HG03520 (cell line): Measurements from ENCODE around the gene THSD7A.

ENCODE experiments used
- ATAC-seq: cut with Tn5 transposase; IDR thresholded peaks from one replicate; pipeline ENCODE4 v1.9.1; 2021; ENCODE audit warnings: mild to moderate bottlenecking, moderate library complexity; ENCODE audit not compliant: unreplicated experiment

THSD7A gene

DNA sequence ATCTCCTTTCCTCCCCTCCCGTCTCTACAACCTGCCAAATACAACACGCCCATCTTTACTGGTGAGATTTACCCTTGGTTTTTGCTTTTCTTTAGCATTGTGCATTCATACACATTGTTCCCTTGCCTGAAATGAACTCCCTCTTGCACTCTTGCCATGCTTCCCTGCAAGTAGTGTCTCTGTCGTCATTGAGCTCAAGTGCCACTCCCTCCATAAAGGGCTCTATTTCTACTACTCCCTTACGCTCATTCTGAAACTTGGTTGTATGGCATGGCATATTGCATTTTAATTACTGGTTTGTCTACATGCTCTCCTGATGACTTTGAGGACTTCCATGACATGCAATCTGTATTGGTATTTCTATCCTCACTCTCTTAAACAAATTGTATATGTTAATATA is 242.7 kb downstream of the THSD7A start:
- ATAC-seq = no peak

DNA sequence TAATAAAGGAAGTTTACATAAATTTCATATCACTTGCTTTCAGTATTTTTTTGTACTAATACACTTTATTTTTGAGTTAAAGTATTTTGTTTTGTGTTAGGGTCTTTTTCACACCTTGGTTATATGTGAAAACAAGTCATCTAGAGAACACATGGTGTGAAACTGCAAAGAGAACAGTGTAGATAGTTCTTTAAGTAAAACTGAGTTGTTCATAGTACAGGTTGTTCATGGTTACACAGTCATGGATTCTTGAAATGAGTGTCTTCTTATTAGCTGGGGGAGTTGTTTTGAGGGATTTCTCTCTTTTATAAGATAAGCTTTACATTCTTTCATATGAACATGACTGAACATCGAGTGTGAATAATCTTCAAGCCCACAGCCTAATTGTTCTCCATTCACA is 244.2 kb downstream of the THSD7A start:
- ATAC-seq = no peak

DNA sequence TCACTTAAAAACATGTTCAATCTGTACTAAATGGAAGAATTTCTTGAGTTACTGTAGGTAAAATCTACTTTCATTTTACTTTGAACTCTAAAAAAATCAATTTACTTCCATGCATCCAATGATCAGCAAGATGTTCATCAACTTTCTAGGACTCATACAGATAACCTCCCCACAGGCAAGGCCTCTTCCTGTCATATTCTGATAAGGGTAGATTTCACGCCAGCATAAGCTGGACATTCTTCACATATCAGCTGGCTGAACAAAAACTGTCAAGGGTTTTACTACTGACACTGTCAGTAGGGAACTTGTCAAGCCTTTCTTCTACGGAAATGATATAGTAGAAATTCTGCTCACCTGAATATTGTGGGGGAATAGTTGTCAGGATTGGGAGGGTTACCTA is 244.9 kb downstream of the THSD7A start:
- no peak for ATAC-seq

DNA sequence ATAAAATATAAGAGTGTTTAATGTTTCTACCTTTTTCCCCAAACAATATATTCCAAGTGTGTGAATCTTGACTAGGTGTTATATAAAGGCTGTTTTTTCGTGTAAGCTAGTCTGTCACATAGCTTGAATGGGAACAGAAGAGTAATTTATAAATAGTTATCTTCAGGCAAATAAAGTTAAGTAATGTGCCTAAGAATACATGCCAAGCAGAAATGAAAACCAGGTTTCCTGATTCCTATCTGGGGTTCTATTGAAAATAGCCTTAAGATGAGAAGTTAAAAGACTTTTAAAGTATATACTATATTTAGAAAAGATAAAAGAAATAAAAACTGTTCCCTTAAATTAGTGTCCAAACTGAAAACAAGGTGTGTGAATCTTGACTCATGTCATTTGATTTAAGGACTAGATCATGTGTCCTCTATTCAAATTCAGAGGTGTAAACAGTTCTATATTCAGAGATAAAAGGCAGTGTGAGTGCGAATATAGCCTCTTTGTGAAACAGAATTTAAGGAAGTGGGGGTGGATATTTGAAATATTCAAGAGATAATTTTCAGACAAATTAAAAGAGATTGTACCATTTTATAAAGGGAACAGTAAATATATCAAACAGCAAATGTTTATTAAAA is 247.5 kb downstream of the THSD7A start:
- ATAC-seq = no peak

DNA sequence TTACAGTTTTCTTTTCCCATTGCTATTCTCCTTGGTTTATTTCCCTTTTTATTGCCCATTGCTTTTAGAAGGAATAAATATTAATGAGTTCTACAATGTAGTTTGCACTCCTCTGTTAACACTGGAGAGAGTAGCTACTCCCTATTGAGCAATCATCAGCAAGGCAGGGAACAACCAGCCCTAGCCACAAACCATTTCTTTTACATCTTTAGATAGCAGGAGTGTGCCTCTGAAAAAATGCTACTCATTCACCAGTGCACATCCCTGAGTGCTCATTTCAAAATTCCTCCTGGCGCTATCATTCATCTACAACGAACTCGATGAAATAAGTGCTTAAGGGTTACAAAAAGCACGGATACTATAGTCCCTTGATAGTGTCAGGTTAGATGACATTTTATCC is 252.9 kb downstream of the THSD7A start:
- ATAC-seq = no peak

DNA sequence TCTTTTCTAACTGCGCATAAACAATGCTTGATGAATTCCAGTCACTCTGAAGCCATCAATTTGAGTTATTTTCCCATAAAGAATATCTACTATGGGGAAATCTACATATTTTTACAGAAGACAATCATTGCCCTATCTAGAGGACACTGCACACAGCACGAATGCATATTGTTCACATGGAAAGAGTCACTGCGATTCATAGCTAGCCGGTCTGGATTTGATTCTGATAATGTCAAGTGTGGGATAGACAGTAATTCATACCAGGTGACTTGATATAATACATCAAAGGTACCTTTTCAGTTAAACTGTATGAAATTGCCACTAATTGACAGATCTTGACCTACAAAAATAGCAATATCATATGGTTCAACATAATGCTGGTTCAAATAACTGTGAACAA is 255.7 kb downstream of the THSD7A start:
- no peak for ATAC-seq

DNA sequence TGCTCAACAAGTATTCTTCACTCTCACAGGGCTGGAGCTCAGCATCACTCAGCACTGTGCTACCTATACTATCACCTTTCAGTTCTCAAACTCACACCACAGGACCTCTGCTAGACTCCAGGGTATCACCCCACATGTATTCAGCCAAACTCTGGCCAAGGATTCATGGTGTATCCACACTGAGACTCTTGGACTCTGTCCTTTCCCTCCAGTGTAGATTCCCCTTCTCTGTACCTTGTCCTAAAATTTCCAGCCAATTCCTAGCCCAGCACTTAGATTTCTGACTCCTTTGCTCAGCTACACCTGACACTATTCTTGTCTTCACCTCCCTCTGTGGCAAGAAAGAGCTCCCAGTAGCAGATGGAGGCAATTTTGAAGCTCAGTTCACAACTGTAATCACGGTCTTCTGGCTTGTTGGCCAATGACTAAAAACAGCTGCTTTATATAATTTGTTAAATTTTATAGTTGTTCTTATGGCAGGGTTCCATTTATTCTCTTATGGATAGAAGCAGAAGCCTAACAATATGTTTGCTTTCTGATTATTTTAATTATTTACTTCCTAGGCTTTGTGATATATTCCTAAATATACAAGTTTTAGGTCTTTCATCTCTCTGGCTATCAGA is 258.8 kb downstream of the THSD7A start:
- no peak for ATAC-seq

DNA sequence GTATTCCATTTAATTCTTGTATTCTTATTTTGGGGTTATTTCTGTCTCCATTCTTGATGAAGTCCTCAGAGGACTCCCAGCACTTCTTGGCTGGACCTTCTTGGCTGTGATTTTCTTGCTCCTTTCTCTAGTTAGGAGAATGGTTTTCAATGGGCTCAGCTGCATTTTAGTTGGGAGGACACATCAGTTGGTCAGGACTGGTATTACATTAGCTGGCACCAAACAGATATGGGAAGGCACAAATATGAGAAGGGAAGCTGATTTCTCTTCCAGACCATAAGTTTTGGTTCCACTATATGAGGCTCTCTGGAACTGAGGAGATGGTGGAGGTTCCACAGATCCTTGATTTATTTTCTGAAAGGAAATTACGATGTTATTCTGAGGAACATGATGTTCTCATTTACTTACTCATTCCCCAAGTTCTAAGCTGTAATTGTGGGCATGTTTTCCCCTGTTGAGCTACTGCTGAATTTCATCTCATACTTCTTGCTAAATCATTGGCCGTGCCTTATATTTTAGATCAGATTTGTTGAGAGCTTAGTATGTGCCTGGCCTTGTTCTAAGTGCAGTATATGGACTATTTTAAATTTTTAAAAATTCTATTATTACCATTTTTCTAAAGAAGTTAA is 261.0 kb downstream of the THSD7A start:
- ATAC-seq = no peak

DNA sequence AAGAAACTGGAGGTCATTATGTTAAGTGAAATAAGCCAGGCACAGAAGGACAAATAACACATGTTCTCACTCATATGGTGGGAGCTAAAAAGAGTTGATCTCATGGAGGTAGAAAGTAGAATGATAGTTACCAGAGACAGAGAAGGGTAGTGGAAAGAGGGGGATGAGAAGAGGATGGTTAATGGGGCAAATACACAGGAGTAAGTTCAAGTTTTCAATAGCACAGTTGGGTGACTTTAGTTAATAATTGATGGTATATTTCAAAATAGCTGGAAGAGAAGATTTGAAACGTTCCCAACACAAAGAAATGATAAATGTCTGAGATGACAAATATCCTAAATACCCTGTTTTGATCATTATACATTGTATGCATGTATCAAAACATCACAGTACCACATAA is 261.8 kb downstream of the THSD7A start:
- ATAC-seq = no peak

DNA sequence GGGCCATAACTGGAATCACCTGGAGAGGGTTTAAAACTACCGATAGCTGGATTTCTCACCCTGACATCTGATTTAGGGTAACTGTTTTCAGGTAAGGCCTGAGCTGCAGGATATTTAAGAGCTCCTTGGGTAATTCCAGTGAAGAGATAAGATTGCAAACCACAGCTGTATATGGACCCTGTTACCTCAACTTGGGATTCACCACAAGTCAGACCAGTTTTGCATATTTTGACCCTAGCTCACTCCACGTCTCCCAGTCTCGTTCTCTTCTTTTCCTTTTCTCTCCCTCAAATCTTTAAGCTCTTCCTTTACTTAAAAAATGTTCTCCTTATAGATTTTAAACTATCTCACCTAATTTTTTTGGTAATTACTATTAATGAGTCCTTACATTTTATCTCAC is 264.4 kb downstream of the THSD7A start:
- no peak for ATAC-seq

DNA sequence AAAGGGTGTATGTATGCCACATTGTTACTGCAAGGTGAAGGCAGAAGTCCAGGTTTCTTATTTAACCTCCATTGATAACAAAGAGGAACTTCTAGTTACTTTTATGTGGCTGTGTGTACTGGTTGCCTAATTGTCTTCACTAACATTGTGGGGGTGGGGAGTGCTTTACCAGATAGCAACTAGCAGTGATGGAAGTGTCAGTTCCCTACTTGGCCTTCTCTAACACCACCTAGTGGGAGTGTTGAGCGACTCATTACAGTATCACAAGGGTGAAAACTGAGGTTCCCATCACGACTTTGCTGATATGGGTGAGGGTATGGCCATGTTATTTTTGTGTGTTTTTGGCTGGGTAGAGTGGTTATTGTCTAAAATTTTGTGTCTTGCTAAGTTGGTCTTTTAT is 274.4 kb downstream of the THSD7A start:
- ATAC-seq = peak; percentile 96

DNA sequence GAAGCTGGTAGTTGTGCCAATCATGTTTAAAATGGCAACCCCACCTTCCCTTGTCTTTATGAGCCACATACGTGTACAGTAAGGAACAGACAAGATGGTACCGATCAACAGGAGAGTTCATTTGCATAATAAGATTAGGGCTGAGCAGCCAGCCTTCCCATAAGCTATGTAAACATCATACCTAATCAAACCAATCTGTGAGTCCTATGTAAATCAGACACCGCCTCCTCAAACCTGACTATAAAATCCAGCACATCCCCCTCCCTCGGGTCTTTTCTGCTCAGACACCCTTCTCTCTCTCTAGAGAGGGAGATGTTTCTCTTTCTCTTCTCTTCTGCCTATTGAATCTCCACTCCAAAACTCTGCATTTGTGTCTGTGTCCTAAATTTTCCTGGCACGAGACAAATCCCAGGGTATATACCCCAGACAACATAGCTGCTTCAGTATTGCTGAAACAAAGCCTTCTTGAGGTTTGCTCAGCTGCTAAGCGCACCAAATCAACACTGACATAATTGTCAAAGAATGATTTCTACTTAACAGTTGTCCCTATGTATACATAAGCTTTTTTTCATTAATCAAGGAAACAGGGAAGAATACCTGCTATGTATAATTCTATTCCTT is 279.2 kb downstream of the THSD7A start:
- ATAC-seq = no peak

DNA sequence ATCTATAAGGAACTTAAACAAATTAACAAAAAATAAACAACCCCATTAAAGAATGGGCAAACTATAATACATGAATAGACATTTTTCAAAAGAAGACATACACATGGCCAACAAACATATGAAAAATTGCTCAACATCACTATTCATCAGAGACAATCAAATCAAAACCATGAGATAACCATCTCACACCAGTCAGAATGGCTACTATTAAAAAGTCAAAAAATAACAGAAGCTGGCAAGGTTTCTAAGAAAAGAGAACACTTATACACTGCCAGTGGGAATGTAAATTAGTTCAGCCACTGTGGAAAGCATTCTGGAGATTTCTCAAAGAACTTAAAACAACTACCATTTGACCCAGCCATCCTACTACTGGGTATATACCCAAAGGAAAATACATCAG is 280.5 kb downstream of the THSD7A start:
- no peak for ATAC-seq

DNA sequence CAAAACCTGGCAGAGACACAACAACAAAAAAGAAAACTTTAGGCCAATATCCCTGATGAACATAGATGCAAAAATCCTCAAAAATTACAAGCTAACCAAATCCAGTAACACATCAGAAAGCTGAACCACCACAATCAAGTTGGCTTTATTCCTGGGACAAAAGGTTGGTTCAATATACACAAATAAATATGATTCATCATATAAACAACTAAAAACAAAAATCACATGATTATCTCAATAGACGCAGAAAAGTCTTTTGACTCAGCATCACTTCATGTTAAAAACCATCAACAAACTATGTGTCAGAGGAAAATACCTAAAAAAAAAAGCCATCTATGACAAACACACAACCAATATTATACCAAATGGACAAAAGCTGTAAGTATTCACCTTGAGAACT is 283.5 kb downstream of the THSD7A start:
- ATAC-seq = no peak

DNA sequence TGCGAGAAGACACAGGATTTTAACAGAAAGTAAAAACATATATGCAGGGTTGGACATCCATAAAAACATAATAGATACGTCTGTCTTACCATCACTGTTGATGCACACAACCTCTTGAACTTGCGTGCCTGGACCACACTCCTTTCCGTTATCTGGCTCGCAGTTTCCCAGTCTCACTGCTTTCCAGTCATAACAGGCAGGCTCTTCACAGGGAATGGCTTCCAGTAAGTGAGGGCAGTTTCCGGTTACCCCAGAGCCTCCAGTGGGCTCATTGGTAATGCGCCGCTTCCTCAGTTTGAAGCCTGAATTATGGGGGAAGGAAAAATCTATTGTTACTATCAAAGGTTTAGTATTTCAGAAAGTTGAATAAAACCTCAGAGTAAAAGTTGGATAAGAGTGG is 290.7 kb downstream of the THSD7A start:
- ATAC-seq = no peak

DNA sequence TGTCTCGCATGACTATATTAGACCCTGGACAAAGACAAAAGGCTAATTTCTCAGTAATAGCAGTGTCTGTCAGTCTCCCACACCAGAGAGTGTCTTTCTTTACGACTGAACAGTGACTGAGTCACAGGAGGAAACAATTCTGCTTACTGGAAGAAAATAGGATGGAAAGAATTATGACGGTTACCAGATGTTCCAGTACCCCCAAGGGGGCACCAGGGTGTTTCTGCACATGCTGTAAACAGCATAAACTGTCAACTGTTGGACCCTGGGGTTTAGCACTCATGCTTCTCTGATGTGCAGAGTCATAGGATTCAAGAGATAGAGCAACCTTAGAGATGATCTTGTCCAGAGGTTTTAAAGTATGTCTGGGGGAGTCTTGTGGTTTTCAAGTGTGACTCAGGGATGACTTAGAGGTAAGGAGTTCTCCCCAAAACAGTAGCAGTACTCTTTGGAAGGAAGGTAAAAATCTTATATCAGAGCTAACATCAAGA is 291.7 kb downstream of the THSD7A start:
- no peak for ATAC-seq

DNA sequence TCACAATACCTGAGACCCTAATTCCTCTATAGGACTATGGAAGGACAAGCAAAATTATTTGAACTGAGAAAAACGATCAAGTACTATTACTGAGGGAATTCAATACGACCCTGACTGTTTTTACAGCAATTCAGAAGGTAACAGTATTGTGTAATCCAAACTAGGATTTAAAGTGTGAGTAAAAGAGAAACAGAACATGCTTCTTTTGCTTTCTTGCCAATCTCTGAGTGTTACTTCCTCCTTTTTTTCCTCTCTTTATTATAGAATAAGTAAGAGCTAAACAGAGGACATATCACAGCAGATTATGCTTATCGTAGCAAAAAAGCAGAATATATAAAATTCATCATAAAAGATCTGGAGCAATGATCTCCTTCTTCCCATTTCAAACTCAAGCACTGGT is 292.1 kb downstream of the THSD7A start:
- no peak for ATAC-seq

DNA sequence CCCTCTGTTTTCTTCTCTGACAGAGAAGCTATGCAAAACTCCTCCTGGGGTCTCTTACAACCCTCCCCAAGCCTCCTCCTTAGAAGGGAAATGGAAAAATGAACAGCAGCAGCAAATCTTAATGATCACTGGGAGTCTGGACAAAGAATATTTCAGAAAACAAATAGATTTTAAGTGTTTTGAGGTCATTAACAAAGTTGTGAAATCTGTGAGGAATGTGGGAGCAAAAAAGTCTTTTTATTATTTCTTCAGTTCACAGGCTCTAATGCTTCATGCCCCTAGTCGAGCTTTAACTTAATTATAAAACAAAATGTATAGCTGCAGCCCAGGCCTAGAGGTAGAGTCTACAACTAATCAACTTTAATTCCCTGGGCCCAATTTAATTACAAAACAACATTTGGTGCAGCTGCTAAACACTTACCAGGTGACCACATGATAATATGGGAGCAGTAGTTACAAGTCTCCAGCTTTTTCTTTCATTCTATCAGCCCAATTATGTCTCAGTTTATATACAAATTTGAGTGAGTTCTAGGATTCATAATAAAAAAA is 293.2 kb downstream of the THSD7A start:
- no peak for ATAC-seq

DNA sequence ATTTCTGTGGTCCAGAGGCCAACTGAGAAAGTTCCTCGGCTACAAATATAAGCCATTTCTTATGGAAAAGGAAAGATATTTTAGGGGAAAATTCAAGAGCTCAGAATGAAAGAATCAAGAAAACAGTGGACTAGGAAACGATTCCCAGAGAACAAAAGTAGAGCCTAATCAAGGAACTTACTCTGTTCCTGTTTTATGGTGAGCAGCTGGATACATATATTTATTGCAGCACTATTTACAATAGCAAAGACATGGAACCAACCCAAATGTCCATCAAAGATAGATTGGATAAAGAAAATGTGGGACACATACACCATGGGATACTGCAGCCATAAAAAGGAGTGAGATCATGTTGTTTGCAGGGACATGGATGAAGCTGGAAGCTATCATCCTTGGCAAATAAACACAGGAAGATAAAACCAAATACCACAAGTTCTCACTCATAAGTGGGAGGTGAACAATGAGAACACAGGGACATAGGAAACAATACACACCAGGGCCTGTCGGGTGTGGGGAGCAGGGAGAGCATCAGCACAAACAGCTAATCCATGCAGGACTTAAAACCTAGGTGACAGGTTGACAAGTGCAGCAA is 298.7 kb downstream of the THSD7A start:
- no peak for ATAC-seq

DNA sequence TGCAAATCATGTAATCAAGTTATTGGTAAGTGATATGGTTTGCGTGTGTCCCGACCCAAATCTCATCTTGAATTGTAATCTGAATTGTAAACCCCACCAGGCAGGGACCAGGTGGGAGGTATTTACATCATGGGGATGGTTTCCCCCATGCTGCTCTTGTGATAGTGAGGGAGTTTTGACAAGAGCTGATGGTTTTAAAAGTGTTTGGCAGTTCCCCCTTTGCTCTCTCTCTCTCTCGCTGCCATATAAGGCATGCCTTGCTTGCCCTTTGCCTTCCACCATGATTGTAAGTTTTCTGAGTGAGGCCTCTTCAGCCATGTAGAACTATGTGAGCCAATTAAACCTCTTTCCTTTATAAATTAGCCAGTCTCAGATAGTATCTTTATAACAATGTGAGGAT is 302.6 kb downstream of the THSD7A start:
- ATAC-seq = no peak

DNA sequence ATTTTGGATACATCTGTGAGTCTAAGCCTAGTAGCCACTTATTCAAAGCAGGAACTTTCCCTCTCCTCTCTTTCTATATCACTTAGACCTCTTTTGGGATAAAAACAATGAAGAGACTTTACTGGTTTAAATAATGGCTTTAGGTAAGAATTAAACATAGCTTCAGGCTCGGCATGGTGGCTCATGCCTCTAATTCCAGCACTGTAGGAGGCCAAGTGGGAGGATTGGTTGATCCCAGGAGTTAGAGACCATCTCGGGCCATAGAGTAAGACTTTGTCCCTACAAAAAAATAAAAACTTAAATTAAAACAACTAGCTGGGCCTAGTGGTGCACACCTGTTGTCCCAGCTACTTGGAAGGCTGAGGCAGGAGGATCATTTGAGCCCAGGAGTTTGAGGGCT is 304.3 kb downstream of the THSD7A start:
- ATAC-seq = no peak
